Urinary bladder (tissue), 4 donors: ENCODE measurements around the gene OBSCN. TPM values are rescaled to one million over a fixed set of nuclear protein-coding genes. Genes with fewer than 3 reads are reported as not detected.
"Not testable (repeated sequence)": the region's sequence is repeated elsewhere in the genome, so short reads cannot be mapped to it uniquely, and the experiment has no call there.

Source experiments
- DNase-seq: peaks from one replicate; pipeline ENCODE4 v3.0.0-alpha.2; 2015; ENCODE audit errors: extremely low spot score
- H3K27ac ChIP-seq: one replicate; pipeline ENCODE4 v1.5.1; 2013; ENCODE audit warnings: low read depth, mild to moderate bottlenecking, moderate library complexity
- H3K36me3 ChIP-seq: one replicate; pipeline ENCODE4 v1.6.1; 2013; ENCODE audit warnings: mild to moderate bottlenecking, moderate library complexity; ENCODE audit not compliant: insufficient read depth
- H3K4me1 ChIP-seq: one replicate; pipeline ENCODE4 v1.6.1; 2013; ENCODE audit warnings: mild to moderate bottlenecking, moderate library complexity; ENCODE audit not compliant: insufficient read depth
- H3K4me3 ChIP-seq: one replicate; pipeline ENCODE4 v1.5.1; 2013; ENCODE audit warnings: low read depth, low read length
- WGBS: extraction: QIAGEN DNeasy Blood & Tissue Kit; methylation state at CpG from one replicate; pipeline ENCODE4 v1.1.7; 2013; 5-methylcytosine and 5-hydroxymethylcytosine counted together
- polyA plus RNA-seq: library from polyadenylated mRNA; stranded (reverse); fragments of 200-250 nt; gene quantifications from one replicate; pipeline ENCODE4 v1.2.3, GENCODE V29; 2013
- total RNA-seq: library from RNA; depleted of rRNA; stranded (reverse); fragments of >200 nt; gene quantifications from one replicate; pipeline ENCODE4 v1.2.3, GENCODE V29; 2014
- donor health status: healthy with polysubstance abuse.
- donor health status: healthy.

OBSCN gene
- total and polyA plus RNA-seq, 2 donors: 8.4 to 29.1 TPM

GRCh38 chr1:228176461-228177182, 31.2 kb upstream of the OBSCN start:
- DNase-seq: no peak
- no peak overlapping the region for H3K27ac ChIP-seq

GRCh38 chr1:228177183-228177475, 30.7 kb upstream of the OBSCN start:
- no peaks in the 10 kb centered on the region for H3K4me1 ChIP-seq
- H3K4me3 ChIP-seq: no peak overlapping the region
- DNase-seq: no peak
- no peak overlapping the region for H3K27ac ChIP-seq
- WGBS: 92% methylated on average over 5 of the region's 5 CpGs
- H3K36me3 ChIP-seq: peaks cover 1% of the 10 kb centered on the region

More at GRCh38 chr1:228176461-228177182, 31.2 kb upstream of the OBSCN start:
- 88% methylated on average over 19 of the region's 19 CpGs for WGBS
- Histone ChIP-seq H3K4me1 (no peaks in the 10 kb centered on the region), H3K4me3 (no peak overlapping the region), H3K36me3 (peaks cover 1% of the 10 kb centered on the region)

- DNase-seq: no peak
Measured at GRCh38 chr1:228177721-228178710, 29.8 kb upstream of the OBSCN start.

GRCh38 chr1:228178737-228179684, 28.8 kb upstream of the OBSCN start:
- Histone ChIP-seq H3K4me3 (no peak overlapping the region), H3K27ac (no peak overlapping the region), H3K36me3 (peaks cover 1% of the 10 kb centered on the region), H3K4me1 (no peaks in the 10 kb centered on the region)
- no peak for DNase-seq
- WGBS: 53% methylated on average over 12 of the region's 12 CpGs

More at GRCh38 chr1:228177721-228178710, 29.8 kb upstream of the OBSCN start:
- 84% methylated on average over 12 of the region's 12 CpGs for WGBS
- H3K4me1 ChIP-seq: no peaks in the 10 kb centered on the region
- H3K4me3 ChIP-seq: no peak overlapping the region
- H3K27ac ChIP-seq: no peak overlapping the region
- H3K36me3 ChIP-seq: peaks cover 1% of the 10 kb centered on the region

- Histone ChIP-seq H3K4me3 (no peak overlapping the region), H3K4me1 (no peaks in the 10 kb centered on the region), H3K36me3 (peaks cover 1% of the 10 kb centered on the region), H3K27ac (no peak overlapping the region)
- WGBS: 67% methylated on average over 4 of the region's 4 CpGs
- DNase-seq: no peak
Measured at GRCh38 chr1:228180271-228180958, 27.4 kb upstream of the OBSCN start.

- DNase-seq: no peak
- H3K4me1 ChIP-seq: no peaks in the 10 kb centered on the region
- H3K27ac ChIP-seq: no peak overlapping the region
- no peaks in the 10 kb centered on the region for H3K36me3 ChIP-seq
- no peak overlapping the region for H3K4me3 ChIP-seq
- WGBS: 94% methylated on average over 7 of the region's 7 CpGs
Measured at GRCh38 chr1:228180959-228181644, 26.7 kb upstream of the OBSCN start.

GRCh38 chr1:228181645-228182034, 26.2 kb upstream of the OBSCN start:
- no peaks in the 10 kb centered on the region for H3K4me1 ChIP-seq
- no peak overlapping the region for H3K4me3 ChIP-seq
- DNase-seq: no peak
- no peaks in the 10 kb centered on the region for H3K36me3 ChIP-seq
- WGBS: 89% methylated on average over 9 of the region's 9 CpGs
- no peak overlapping the region for H3K27ac ChIP-seq

- Histone ChIP-seq H3K27ac (no peak overlapping the region), H3K4me3 (no peak overlapping the region), H3K4me1 (no peaks in the 10 kb centered on the region), H3K36me3 (no peaks in the 10 kb centered on the region)
- 92% methylated on average over 32 of the region's 32 CpGs for WGBS
- no peak for DNase-seq
Measured at GRCh38 chr1:228182296-228183030, 25.4 kb upstream of the OBSCN start.

- Histone ChIP-seq H3K27ac (no peak overlapping the region), H3K4me3 (no peak overlapping the region), H3K4me1 (no peaks in the 10 kb centered on the region), H3K36me3 (no peaks in the 10 kb centered on the region)
- no peak for DNase-seq
- 79% methylated on average over 7 of the region's 7 CpGs for WGBS
Measured at GRCh38 chr1:228184152-228184551, 23.7 kb upstream of the OBSCN start.

- no peak for DNase-seq
- WGBS: 66% methylated on average over 11 of the region's 11 CpGs
- Histone ChIP-seq H3K36me3 (no peaks in the 10 kb centered on the region), H3K4me1 (no peaks in the 10 kb centered on the region), H3K4me3 (no peak overlapping the region), H3K27ac (no peak overlapping the region)
Measured at GRCh38 chr1:228185641-228185965, 22.2 kb upstream of the OBSCN start.

- H3K4me3 ChIP-seq, H3K36me3 ChIP-seq, H3K4me1 ChIP-seq, DNase-seq, H3K27ac ChIP-seq: not testable (repeated sequence)
- 78% methylated on average over 2 of the region's 2 CpGs for WGBS
Measured at GRCh38 chr1:228188249-228188648, 19.6 kb upstream of the OBSCN start.

- H3K36me3 ChIP-seq: no peaks in the 10 kb centered on the region
- no peak overlapping the region for H3K4me3 ChIP-seq
- DNase-seq: no peak
- WGBS: 85% methylated on average over 14 of the region's 14 CpGs
- no peak overlapping the region for H3K27ac ChIP-seq
- H3K4me1 ChIP-seq: no peaks in the 10 kb centered on the region
Measured at GRCh38 chr1:228190182-228190581, 17.7 kb upstream of the OBSCN start.
